OCI-LY7 (cell line): Measurements from ENCODE around the gene SPAG9. TPM values are rescaled to one million over a fixed set of nuclear protein-coding genes. Genes with fewer than 3 reads are reported as not detected.

Experiments used
- BruUV-seq: library from RNA; stranded (reverse); fragments of 400-500 nt; replicated peaks from 2 replicates; lab custom pipeline; 2021; lab: Mats Ljungman, UMichigan
- CTCF ChIA-PET: fragments of 300-600 bp; sonication (Branson Sonifier 250); formaldehyde crosslinking; loops from one replicate; lab custom pipeline; 2022; ENCODE audit warnings: antibody characterized with exemption; ENCODE audit not compliant: unreplicated experiment; lab: Charles Lee
- POLR2A ChIA-PET: fragments of 300-600 bp; sonication (Branson Sonifier 250); formaldehyde crosslinking; loops from one replicate; lab custom pipeline; 2022; ENCODE audit warnings: antibody characterized with exemption; lab: Charles Lee
- DNase-seq: peaks from one replicate; pipeline ENCODE4 v3.0.0-alpha.2; 2015; ENCODE audit warnings: low spot score
- H2AFZ ChIP-seq: fragments of 200-600 bp; sonication (generic), shearing (Covaris generic); 2 replicates; pipeline ENCODE4 v1.6.1; 2014; ENCODE audit warnings: mild to moderate bottlenecking, antibody characterized with exemption, low read length, moderate library complexity
- H3K27ac ChIP-seq: fragments of 200-600 bp; sonication (generic); 2 replicates; pipeline ENCODE4 v1.5.1; 2014; ENCODE audit warnings: mixed run types, low read depth, mild to moderate bottlenecking, moderate library complexity, low read length, inconsistent platforms; ENCODE audit not compliant: poor library complexity, severe bottlenecking
- H3K36me3 ChIP-seq: fragments of 200-600 bp; sonication (generic); 2 replicates; pipeline ENCODE4 v1.6.1; 2014; ENCODE audit warnings: mild to moderate bottlenecking, antibody characterized with exemption, low read length, moderate library complexity, mixed read lengths; ENCODE audit not compliant: insufficient read depth
- H3K4me1 ChIP-seq: fragments of 200-600 bp; sonication (generic); 2 replicates; pipeline ENCODE4 v1.5.1; 2014; ENCODE audit warnings: mild to moderate bottlenecking, low read length; ENCODE audit not compliant: insufficient read depth, poor library complexity, severe bottlenecking
- H3K4me2 ChIP-seq: fragments of 200-600 bp; sonication (generic); 2 replicates; pipeline ENCODE4 v1.6.1; 2014; ENCODE audit warnings: mild to moderate bottlenecking, low read length
- H3K4me3 ChIP-seq: fragments of 200-600 bp; sonication (generic); 2 replicates; pipeline ENCODE4 v1.5.1; 2014; ENCODE audit warnings: mild to moderate bottlenecking, low read depth, low read length; ENCODE audit not compliant: poor library complexity, severe bottlenecking
- H3K79me2 ChIP-seq: fragments of 200-600 bp; sonication (generic); 2 replicates; pipeline ENCODE4 v1.6.1; 2016; ENCODE audit warnings: low read depth, mild to moderate bottlenecking, low read length, moderate library complexity, mixed read lengths; ENCODE audit not compliant: insufficient read depth
- H3K9me2 ChIP-seq: fragments of 200-600 bp; sonication (generic); 2 replicates; pipeline ENCODE4 v1.6.1; 2016; ENCODE audit warnings: mild to moderate bottlenecking, low read length, mixed read lengths; ENCODE audit not compliant: insufficient read depth
- H3K9me3 ChIP-seq: fragments of 200-600 bp; sonication (generic); 2 replicates; pipeline ENCODE4 v1.6.1; 2014; ENCODE audit warnings: mild to moderate bottlenecking, mixed run types, low read length, mixed read lengths
- H4K20me1 ChIP-seq: fragments of 200-600 bp; sonication (generic); 2 replicates; pipeline ENCODE4 v1.6.1; 2014; ENCODE audit warnings: mild to moderate bottlenecking, antibody characterized with exemption, low read length, moderate library complexity, mixed read lengths; ENCODE audit not compliant: insufficient read depth
- CTCF ChIP-seq: fragments of 200-600 bp; sonication (generic); conservative IDR thresholded peaks from 2 replicates; pipeline ENCODE4 v1.5.1; 2014; ENCODE audit warnings: mild to moderate bottlenecking, antibody characterized with exemption, low read length, moderate library complexity, mixed read lengths
- EZH2phosphoT487 ChIP-seq: fragments of 200-600 bp; sonication (generic); IDR thresholded peaks from 2 replicates; pipeline ENCODE4 v1.6.1; 2018; ENCODE audit warnings: low read depth, borderline replicate concordance, mild to moderate bottlenecking, mixed run types, antibody characterized with exemption, low read length, moderate library complexity, mixed read lengths
- intact Hi-C: fragments of 100-400 bp; cut with micrococcal nuclease; formaldehyde crosslinking; loops from one replicate; pipeline ENCODE4 v1.10.0; 2022; ENCODE audit not compliant: unreplicated experiment
- total RNA-seq, 2 experiments: library from RNA; depleted of rRNA in 1 of 2; stranded (reverse); fragments of >200 nt in 1 of 2; shearing (Covaris generic) in 1 of 2; gene quantifications; 2 replicates each; pipeline ENCODE4 v1.2.3, GENCODE V29; 2014 to 2022

SPAG9 gene
- total RNA-seq, 2 experiments from 2014 or later = 75.5 to 78.9 TPM

- peaks cover 17% of the 10 kb centered on the region for H3K4me1 ChIP-seq
- TF ChIP-seq EZH2phosphoT487 = no peak
- TF ChIP-seq CTCF = no peak
- intact Hi-C loops = no loop called here
- no peaks in the 10 kb centered on the region for H3K9me3 ChIP-seq
- H3K4me2 ChIP-seq = no peak overlapping the region
- H3K36me3 ChIP-seq = no peaks in the 10 kb centered on the region
- no peaks in the 10 kb centered on the region for H4K20me1 ChIP-seq
- BruUV-seq = no TSS peak
- H3K27ac ChIP-seq = no peak overlapping the region
- no peaks in the 10 kb centered on the region for H3K79me2 ChIP-seq
- DNase-seq = no peak
- POLR2A ChIA-PET = interaction anchor here (0.6 to 2.2 kb wide), 6 partner anchors 11 to 222 kb away, joined by 3 to 9 read pairs (median 3); partner anchors contain the start of gene TOB1
- H3K4me3 ChIP-seq = no peak overlapping the region
- no peak overlapping the region for H2AFZ ChIP-seq
- CTCF ChIA-PET = interaction anchor here (0.6 to 1.5 kb wide), 6 partner anchors 18 to 244 kb away, joined by 3 to 10 read pairs (median 4); no protein-coding TSS in a partner anchor
- H3K9me2 ChIP-seq = no peaks in the 10 kb centered on the region
Observed at GRCh38 chr17:50949128-50949988, 171.3 kb downstream of the SPAG9 start.

DNA sequence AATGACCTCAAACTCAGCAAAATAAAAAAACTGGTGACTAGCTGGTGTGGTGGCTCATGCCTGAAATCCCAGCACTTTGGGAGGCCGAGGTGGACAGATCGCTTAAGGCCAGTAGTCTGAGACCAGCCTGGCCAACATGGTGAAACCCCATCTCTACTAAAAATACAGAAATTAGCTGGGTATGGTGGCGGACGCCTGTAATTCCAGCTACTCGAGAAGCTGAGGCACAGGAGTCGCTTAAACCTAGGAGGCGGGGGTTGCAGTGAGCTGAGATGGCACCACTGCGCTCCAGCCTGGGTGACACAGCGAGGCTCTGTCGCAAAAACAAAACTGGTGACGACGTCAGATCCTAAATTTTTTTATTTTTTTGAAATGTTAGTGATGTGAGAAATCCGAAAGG lies 172.0 kb downstream of the SPAG9 start:
- no peaks in the 10 kb centered on the region for H4K20me1 ChIP-seq
- no peaks in the 10 kb centered on the region for H3K9me2 ChIP-seq
- H3K9me3 ChIP-seq = no peaks in the 10 kb centered on the region
- H3K4me1 ChIP-seq = peaks cover 23% of the 10 kb centered on the region
- intact Hi-C loops = no loop called here
- BruUV-seq = no TSS peak
- no peaks in the 10 kb centered on the region for H3K36me3 ChIP-seq
- no peak overlapping the region for H3K27ac ChIP-seq
- CTCF ChIA-PET = interaction anchor here (1.2 to 1.5 kb wide), 2 partner anchors 93 to 95 kb away, joined by 3 to 5 read pairs; no protein-coding TSS in a partner anchor
- no peaks in the 10 kb centered on the region for H3K79me2 ChIP-seq
- no peak for DNase-seq
- no peak overlapping the region for H2AFZ ChIP-seq
- POLR2A ChIA-PET = interaction anchor here (0.8 to 2.2 kb wide), 4 partner anchors 45 to 95 kb away, joined by 3 to 9 read pairs (median 3); partner anchors contain the start of gene TOB1
- H3K4me2 ChIP-seq = no peak overlapping the region
- H3K4me3 ChIP-seq = no peak overlapping the region
- TF ChIP-seq EZH2phosphoT487 = no peak
- TF ChIP-seq CTCF = no peak
